Brain pericyte (primary cell): Measurements from ENCODE around the gene CMTM1.
"Not testable (repeated sequence)": the region's sequence is repeated elsewhere in the genome, so short reads cannot be mapped to it uniquely, and the experiment has no call there.

ENCODE experiments used
- DNase-seq: peaks from one replicate; pipeline ENCODE4 v3.0.0-alpha.2; 2012; ENCODE audit warnings: low read depth, low spot score

The CMTM1 gene

DNA sequence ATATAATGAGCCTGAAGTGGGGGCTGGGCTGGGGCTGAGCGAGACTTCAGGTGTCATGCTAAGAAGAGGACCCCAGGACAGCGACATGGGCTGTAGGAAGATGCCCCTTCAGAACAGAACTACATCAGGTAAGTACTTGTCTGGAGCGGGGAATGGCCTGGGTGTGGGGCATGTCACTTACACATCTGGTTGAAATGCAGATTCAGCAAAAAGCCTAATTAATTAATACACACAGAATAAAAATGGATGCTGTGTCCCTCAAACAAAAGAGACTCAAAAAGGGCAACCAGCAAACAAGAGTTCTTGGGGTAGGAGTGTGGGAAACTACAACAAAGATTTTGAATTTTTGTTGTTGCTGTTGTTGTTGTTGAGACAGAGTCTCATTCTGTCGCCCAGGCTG lies 24.8 kb downstream of the CMTM1 start:
- DNase-seq: no peak

DNA sequence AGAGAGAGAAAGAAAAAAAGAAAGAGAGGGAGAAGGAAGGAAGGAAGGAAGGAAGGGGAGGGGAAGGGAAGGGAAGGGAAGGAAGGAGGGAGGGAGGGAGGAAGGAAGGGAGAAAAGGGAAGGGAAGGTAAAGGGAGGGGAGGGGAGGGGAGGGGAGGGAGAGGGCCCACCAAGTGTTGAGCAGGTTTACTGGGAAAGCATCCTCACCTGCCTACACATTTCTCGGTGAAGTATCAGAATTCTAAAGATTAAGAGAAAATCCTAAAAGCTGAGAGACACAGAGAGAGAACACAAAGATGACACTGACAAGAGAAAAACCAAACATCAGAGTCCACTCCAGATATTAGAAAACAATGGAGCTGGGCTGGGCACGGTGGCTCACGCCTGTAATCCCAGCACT lies 26.0 kb downstream of the CMTM1 start:
- DNase-seq: no peak

DNA sequence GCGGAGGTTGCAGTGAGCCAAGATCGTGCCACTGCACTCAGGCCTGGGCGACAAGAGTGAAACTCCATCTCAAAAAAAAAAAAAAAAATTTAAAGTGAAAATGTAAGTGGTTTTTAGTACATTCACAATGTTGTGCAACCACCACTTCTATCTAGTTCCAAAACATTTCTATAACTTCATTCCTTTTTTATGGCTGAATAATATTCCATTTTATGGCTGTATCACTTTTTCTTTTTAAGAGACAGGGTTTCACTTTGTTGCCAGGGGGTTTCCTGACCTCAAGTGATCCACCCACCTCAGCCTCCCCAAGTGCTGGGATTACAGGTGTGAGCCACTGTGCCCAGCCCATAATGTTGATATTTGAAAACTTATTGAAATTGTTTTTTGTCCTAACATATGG lies 26.6 kb downstream of the CMTM1 start:
- no peak for DNase-seq

DNA sequence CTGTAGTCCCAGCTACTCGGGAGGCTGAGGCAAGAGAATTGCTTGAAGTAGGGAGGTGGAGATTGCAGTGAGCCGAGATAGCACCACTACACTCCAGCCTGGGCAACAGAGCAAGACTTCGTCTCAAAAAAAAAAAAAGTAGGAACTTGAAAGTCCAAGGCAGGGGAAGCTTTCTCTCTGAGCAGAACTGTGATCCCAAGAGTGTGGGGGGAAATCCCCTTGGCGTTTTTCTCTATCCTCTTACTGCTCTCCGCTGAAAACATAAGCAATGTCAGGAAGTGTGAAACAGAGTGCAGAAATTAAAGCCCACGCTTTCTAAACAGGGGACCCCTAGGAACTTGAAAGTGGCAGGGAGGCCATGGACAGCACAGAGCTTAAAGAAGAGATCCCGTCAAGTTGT lies 28.5 kb downstream of the CMTM1 start:
- DNase-seq: no peak

DNA sequence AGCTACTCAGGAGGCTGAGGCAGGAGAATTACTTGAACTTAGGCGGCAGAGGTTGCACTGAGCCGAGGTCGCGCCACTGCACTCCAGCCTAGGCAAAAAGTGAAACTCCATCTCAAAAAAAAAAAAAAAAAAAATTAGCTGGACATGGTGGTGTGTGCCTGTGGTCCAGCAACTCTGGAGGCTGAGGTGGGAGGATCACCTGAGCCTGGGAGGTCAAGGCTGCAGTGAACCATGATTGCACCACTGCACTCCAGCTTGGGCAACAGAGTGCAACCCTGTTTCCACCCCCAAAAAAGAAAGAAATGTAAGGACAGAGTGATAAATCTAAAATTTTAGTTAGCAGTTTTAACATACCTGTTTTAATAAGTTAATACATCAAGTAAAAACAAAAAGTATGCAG lies 30.3 kb downstream of the CMTM1 start:
- not testable (repeated sequence) for DNase-seq

DNA sequence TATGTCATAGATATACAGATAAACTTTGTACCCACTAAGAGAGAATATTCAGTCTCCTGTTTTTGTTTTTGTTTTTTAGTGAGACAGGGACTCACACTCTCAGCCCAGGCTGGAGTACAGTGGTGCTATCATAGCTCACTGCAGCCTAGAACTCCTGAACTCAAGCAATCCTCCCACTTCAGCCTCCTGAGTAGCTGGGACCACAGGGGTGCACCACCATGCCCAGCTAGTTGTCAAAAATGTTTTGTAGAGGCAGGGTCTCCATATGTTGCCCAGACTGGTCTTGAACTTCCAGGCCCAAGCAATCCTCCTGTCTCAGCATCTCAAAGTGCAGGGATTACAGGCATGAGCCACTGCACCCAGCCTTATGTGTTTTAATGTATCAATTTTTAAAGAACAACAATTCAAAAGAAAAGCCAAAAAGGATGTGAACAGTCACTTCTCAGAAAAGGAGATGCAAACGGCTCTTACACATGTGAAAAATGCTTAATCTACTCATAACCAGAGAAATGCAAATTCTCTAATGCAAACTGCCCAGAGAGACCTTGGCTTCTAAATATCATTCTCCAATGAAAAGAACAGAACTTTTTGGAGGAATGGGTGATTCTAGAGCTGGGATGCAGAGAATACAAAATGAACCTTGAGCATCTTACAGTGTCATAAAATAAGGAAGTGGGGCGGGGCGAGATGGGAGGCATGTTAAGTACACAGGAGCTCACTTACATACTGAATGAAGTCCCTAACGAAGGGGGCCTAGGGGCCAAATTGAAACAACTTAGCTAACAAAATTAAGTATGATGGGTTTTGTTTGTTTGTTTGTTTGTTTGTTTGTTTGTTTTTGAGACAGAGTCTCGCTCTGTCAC lies 31.0 kb downstream of the CMTM1 start:
- no peak for DNase-seq

DNA sequence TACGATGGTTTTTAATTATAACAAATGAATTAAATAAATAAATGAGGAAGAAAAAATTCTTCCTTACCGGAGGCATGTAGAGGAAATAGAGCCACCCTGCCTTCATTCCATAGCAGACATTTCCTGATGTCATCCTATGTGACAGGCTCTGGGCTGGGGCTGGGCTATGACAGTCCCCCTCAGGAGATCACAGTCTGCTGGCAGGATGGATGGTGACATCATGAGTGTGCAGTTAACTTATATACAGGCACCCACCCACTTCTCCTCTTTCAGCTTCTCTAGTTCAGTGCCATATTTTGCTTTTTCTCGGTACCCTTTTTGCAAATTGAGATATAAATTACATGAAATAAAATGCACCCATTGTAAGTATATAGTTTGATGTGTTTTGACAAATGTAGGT lies 31.9 kb downstream of the CMTM1 start:
- no peak for DNase-seq

DNA sequence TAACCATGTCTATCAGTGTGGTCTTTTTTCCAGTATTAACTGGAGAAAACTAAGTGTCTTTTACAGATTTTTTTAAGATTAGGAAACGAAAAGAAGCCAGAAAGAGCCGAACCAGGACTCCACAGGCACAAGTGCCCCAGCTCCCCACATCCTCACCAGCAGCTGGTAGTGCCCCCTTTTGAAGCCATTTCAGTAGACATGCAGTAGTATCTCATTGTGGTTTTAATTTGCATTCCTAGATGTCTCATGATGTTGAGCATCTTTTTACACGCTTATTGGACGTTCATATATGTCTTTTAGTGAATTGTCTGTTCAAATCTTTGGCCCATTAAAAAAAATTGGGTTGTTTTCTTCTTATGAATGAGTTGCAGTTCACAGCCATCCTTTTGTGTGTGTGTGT lies 33.5 kb downstream of the CMTM1 start:
- DNase-seq: no peak

DNA sequence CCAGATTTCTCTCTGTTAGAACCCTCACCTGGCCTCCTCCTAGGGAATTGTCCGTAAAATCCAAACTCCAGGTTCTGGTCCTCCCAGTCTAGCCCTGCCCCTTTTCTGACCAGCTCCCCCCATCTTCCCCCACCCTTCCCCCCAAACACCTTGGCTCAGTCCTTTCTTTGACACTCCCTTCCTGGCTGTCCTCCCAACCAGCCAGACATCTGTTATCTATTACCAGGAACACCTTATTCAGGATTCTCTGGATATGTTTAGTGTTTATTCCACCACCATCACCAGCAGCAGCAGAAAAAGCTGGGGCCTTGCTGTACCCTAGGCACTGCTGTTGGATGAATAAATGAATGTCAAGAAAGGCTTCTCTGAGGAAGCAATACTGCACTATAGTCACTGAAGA lies 34.2 kb downstream of the CMTM1 start:
- DNase-seq: no peak

DNA sequence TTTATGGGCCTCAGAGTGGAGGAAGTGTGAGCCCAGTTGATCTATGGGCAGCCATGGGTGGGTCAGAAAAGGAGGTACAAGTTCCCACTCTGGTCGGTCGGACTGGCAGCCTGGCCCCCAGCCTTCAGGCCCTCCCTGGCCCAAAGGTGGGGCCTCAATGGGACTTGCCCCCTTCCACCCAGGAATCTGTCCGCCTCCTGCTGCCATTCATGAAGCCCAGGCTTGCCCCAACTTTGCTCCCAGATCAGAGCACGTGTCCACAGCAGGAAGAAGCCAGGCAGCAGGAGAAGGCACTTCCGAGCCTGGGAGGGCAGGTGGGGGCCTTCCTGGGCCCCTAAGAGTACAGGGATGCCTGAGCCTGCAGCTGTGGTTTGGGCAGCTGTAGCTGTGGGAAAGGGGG lies 35.2 kb downstream of the CMTM1 start:
- no peak for DNase-seq

DNA sequence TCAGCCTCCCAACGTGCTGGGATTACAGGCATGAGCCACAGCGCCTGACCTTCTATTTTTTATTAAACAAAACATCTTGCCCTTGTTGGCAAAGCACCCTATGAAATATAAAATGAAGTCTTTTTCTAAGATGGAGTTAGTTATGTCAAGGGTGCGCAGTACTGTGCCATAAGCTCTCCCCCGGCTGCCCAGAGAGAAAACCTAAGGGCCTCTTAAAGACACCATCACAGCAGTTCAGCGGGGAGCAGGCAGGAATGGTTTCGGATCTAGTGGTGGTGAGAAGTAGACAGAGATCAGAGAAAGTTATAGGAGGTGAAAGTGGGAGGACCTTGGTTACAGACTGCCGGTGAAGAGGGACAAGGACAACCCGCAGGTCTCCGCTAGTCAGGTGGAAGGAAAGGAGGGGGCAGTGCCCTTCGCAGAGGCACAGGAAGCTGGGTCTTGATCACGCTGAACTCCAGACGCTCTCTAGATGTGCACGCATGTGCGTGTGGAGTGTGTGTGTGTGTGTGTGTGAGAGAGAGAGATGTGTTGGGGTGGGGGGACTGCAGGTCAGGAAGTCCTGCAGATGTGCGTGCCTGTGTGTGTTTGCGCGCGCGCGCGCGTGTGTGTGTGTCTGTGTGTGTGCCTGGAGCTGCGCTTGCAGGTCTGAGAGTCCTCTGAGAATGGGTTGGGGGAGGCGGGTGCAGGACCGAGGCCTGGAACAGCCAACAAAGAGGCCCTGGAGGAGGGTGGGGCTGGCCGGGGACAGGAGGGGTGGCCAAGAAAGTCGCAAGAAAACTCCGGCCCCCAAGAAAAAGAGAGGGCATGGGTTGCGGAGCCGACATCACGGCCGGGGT lies 37.5 kb downstream of the CMTM1 start:
- DNase-seq: no peak

DNA sequence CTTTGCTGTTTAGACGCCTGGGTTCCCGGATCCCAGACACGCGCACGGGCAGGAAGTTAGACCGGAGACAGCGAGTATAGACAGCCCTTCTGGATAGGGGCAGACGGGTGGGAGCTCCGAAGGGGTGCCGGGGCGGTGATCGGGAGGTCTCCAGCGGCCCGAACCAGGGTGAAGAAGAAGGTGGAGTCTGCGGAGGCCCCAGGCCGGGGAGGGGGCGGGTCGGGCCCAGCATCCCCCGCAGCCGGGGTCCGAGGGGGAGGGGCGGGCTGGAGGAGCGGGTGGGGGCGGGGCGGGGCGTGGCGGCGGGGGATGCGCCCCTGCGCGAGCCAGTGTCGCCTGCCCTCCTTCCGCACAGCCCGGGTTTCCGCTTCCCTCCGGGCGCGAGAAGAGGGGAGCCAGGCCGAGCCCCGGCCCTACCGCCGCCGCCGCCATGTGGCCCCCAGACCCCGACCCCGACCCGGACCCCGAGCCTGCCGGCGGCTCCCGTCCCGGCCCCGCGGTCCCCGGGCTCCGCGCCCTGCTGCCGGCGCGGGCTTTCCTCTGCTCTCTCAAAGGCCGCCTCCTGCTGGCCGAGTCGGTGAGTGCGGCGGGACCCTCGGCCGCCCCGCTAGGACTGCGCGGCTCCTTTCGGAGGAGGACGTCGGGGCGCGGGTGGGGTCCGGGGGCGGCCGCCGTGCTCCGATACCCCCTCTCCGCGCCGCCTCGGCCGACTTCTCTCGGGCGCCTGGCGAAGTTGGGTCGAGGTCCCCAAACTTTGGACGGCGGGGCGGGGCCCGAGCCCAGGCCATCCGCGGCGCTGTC lies 38.3 kb downstream of the CMTM1 start, which contains the start of gene CMTM3:
CMTM3 (plus strand) TSS at position 329 of the 801 bp plus-strand sequence; CDS start at position 431, 102 bp downstream.
- no peak for DNase-seq

DNA sequence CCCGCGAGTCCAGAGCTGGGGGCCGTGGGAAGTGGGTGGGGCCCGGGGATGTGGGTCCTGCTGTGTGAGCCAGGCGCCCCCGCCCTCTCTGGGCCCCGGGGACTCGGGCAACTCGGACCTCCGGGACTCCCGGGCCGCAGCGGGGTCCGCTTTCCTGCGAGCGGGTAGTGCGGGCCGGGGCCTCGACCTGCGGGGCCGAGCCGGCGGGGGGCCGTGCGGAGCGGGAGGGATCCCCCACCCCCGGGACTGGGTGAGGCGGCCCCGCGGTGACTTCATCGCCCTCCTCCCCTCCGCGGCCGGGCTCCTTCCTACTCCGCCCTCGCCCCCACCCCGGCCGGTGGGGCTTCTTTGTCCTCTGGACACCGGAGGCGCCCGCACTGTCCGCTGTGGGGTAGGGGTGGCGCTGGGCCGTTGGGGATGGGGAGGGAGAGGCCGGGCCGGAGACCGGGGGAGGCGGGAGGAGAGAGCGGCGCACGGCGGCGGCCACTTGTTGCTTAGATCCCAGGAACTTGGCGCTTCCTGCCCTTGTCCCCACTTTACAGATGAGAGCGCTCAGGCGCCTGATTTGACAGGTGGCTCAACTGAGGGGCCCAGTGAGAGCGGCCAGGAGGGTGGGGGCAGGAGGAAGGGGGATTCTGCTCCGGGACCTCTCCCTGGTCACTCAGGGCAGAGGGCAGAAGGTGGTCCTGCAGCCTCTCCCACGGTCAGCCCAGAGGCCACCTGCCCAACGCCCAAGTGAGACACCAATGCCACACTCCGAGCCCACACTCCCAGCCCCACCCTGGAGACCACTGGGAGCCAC lies 39.1 kb downstream of the CMTM1 start:
- no peak for DNase-seq

DNA sequence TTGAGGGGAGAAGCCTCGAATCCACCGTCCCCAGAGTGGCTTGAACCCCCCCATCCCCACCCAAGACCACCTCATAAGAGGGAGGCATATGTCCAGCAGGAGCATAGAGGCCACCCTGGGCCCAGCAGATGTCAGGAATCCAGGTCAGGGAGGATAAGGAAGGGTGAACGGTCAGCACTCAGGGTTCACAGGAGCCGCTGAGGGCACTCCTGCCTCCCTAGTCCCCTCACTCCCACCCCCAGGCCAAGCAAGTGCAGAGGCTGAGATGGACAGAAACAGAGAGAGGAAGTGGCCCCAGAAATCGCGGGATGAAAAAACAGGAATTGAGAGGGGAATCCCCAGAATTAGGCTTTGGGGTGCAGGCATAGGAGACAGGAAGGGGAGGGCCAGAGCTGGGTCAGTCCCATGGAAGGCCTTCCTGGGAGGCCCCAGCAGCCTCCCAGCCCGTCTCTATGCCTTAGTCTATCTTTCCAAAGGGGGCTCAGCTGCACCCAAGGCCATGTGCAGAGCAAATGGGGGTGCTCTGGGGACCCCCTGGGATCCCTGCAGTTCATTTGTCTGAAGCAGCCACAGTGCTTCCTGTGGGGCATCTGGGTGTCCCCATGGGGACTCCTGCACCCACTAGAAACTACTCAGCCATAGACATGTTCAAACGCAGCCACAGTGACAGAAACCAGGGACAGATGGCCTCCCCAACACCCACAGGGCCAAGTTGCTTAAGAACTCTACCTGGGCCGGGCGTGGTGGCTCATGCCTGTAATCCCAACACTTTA lies 39.9 kb downstream of the CMTM1 start:
- DNase-seq: no peak

DNA sequence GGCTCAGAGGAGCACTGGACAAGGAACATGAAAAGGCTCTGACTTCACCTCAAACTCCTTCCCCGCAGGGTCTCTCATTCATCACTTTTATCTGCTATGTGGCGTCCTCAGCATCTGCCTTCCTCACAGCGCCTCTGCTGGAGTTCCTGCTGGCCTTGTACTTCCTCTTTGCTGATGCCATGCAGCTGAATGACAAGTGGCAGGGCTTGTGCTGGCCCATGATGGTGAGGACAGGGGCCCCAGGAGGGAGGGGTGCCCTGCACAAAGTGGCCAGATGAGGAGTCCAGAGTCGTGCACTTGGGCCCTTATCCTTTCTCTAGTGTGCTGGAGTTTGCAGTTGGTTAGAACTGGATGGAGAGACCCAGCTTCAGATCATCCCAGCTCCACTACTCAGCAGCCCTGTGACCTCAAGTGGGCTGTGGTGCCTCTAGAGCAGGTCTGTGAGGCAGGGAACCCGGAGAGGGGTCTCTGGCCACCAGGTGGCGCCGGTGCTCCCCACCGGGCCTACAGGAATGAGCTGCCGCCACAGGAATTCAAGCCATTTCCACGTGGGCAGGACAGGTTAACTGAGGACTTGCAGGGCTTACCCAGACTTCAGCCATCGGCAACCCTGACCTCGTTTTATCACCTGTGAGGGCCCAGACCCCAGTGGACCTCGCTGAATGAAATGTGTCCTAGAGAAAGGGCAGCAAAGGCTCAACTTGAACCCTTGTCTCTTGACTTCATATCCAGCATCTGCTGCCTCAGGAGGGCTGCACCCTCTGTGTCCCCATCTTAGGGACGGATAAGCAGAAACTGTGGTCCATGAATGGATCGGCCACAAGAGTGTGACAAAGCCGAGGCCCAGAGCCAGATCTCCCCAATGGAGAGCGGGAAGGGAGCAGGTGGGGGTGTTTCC lies 42.3 kb downstream of the CMTM1 start:
- no peak for DNase-seq

DNA sequence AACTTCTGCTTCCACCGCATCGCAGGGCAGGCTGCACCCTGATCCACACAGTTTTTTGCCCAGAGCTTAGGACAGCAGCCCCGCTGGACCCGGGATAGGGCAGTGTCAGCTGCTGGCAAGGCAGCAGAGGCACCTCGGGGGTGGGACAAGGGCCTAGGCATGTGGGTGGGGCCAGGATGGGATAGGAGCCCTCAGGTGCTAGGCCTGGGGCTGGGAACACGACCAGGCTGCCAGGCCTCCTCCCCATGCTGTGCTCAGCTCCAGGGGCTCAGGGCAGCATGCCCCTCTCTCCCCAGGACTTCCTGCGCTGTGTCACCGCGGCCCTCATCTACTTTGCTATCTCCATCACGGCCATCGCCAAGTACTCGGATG lies 42.9 kb downstream of the CMTM1 start:
- DNase-seq: no peak

DNA sequence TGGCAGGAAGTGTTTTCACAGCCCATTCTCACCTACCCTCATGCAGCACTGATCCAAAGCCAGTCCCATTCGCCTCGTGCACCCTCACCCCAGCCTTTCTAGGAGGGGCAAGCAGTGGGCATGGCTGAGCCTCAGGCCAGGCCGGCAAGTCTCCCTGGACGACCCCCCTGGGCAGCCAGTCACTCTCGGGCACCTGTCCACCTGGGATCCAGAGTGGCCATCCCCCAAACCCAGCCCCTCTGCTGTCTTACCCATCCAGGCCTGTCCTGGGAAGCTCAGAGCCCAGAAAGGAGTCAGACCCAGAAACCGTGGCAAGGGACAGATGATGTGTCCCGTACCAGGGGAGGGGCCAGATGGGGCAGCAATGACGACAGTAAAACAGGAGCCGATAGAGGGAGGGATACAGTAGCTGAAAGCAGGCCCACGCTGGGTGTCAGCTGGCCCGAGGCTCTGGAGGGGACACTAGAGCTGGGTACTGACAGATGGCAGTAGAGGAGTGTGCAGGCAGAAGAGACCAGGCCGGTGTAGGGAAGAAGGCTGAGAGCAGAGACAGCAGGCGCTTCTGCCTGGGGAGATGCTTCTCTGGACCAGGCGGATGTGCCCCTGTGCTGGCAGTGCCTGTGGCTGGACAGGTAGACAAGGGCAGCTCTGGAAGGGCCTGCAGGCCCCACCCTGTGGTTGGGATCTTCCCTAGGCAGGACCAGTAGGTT lies 44.0 kb downstream of the CMTM1 start:
- no peak for DNase-seq

DNA sequence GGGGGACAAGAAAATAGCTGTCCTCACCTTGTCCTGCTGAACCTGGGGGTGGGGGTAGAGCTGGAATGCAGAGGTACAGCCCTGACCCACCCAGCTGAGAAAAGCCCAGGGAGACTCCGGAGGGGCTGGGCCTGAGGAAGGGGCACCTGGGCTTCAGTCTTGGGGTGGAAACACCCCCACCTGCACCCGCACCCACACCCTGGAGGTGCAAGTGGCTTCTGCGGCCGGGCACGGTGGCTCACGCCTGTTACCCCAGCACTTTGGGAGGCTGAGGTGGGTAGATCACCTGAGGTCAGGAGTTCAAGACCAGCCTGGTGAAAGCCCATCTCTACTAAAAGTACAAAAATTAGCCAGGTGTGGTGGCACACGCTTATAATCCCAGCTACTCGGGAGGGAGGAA lies 45.7 kb downstream of the CMTM1 start:
- DNase-seq: not testable (repeated sequence)

DNA sequence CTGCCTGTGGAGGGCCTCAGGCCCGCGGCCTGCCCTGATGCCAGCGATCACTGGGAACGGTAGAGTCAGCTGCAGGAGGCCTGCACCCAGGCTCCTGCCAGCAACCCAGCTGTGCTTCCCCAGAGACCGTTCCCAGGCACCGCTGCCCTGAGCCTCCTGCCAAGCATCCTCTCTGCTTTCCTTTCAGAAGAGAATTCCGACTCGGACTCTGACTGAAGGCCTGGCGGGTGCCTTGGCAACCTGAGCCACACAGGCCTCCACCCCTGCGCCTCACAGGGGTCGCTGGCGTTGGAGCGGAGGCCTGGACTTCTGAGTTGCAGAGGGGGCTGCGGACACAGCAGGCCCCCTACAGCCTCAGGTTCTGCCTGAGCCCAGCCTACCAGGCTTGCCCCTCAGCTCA lies 46.2 kb downstream of the CMTM1 start:
- DNase-seq: no peak
